HG03378 (cell line): ENCODE data around the gene FOXD1.
"Not testable (repeated sequence)": the region's sequence is repeated elsewhere in the genome, so short reads cannot be mapped to it uniquely, and the experiment has no call there.

ENCODE experiments used
- ATAC-seq: cut with Tn5 transposase; IDR thresholded peaks from one replicate; pipeline ENCODE4 v1.9.1; 2021; ENCODE audit warnings: mild to moderate bottlenecking, moderate library complexity; ENCODE audit not compliant: unreplicated experiment

Gene FOXD1

DNA sequence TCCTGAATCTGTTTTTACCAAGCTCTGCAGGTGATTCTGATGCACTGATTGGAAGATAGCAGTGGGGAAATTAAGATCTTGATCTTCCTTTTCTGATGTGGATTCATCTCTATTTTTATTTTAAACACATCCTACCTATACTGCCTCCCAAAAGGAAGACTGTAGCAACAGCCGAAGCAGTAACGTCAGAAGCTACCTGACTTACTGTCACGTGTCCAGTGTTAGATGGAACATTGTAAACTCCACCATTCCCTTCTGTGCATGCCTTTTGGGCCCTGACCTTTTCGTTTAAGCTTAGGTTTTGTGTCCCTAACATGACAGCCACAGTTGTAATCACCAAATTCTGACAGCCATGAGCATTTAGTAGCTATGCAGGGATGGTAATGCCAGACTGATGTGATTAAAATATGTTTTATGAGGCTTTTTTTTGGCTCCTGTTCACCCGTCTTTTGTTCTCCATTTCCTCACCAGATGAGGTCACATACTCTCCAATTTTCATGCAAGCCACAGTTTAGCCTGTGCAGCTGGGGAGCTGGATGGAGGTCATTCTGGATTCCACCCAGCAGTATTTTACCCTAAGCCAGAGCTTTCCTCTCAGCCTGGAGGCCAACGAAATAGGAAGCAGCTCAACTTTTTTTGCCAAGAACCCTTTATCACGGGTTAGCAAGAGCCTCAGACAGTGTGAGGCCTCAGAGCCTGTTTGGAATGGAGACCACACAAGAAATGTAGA lies 15.6 kb upstream of the FOXD1 start:
- no peak for ATAC-seq

DNA sequence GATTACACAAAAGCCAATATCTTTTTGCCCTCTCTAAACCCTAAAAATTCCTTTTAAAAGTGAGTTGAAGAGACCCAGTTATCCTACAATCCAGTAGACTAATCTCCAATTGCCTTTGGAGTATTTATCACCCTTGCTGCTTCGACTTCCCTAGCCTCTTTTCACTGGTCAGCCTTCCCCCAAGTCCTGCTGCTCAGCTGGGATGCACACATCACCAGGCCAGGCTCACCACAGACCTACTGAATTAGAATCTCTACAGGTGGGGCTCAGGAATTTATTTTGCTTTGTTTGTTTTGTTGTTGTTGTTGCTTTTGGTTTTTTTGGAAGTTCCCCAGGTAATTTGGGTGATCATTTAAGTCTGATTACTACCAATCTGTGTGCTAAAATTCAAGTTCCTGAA lies 11.6 kb upstream of the FOXD1 start:
- no peak for ATAC-seq

DNA sequence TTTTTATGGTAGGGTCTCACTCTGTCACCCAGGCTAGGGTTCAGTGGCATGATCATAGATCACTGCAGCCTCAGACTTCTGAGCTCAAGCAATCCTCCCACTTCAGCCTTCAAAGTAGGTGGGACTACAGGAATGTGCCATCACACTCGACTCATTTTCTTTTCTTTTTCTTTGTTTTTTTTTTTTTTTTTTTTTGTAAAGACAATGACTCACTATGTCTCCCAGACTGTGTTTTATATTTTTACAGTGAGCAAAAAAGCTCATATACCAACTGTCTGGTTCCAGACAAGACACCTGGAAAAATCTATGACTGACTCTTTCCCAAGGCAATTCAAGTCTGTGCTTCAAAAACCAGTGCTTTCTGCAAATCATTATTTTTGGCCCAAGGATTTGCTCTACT lies 10.8 kb upstream of the FOXD1 start:
- ATAC-seq: no peak

DNA sequence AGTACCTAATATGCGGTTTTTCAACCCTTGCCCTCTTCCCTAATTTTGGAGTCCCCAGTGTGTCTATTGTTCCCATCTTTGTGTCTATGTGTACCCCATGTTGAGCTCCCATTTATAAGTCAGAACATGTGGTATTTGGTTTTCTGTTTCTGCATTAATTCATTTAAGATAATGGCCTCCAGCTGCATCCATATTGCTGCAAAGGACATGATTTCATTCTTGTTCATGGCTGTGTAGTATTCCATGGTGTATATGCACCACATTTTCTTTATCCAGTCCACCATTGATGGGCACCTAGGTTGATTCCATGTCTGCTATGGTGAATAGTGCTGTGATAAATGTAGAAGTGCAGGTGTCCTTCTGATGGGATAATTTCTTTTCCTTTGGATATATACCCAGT lies 7.9 kb upstream of the FOXD1 start:
- not testable (repeated sequence) for ATAC-seq

DNA sequence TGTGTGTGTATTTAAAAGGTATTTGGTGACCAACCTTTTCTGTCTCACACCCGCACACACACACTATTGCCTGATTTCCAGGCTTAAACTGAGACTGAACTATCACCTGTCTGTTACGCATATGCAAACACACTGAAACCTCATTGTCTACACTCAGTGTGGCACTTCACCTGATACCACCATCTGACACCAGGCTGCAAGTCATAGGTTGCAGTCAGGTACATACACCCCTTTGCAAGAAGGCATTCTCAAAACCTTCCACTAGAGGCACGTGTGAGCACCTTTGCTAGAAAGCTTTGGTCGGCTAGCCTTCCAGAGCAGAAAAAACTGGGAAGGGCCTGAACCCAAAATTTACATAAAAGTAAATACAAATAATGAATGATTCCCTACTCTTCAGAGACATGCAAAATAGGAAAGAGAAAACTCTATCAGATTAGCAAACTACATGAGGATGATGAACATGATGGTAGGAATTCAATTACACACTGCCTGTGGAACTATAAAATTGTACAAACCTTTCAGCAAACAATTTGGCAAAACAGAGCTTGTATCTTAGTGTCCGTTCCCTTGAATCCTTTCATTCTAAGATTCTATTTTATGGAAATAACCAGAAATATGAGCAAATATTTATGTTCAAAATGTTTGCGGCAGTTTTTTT lies 5.9 kb upstream of the FOXD1 start:
- ATAC-seq: no peak

DNA sequence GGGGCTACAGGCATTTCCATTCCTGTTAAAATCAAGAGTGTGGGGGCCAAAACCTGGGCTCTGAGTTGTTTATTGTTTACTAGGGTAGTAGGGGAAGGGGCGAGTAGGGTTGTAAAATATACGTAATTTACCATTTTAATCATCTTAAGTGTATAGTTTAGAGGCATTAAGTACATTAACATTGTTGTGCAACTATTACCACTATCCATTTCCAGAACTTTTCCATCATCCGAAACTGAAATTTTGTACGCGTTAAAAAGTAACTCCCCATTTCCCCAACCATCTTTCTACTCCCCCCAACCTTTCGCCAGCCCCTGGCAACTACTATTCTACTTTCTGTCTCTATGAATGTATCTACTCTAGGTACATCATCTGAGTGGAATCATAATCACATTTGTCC lies 3.6 kb upstream of the FOXD1 start:
- no peak for ATAC-seq

DNA sequence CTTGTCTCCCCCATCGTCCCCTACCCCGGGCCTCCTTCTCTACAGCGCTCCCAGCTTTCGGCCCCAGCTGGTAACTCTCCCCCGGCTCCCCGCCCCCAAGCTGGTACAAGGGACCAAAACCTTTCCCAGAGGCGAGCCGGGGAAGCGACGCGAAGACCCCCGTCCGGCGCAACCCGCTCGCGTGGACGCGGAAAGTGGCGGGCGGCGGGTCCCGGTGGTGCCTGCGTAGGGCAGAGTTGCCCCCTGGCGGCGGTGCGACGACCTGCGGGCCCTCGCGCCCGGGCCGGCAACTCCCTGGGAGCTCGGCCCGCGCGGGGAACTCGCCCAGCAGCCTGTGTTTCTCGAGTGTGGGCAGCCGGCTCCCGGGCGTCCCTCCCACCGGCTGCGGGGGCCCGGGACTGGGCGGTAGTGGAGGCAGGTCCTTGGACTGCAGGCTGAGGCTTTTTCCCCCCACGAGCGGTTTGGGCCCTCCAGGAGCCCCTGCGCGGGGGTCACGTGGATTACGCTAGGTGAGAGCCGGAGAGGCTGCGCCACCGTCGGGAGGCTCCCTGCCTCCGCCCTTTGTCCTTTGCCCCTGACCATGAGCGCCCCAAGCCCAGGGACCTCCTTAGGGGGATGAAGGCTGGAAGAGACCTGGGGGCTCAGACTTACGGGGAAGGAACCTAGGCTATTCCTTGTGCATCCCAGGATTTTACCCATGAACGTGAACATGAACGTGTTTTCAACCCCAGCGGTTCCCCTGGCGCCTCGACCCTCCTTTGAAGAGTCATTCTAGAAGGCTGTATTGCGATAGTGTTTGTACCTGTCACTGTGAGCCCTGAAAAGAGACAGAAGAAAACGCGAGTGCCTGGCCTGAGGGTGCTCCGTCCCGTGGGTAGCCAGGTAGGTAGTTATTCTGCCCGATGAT lies 2.9 kb upstream of the FOXD1 start:
- no peak for ATAC-seq

DNA sequence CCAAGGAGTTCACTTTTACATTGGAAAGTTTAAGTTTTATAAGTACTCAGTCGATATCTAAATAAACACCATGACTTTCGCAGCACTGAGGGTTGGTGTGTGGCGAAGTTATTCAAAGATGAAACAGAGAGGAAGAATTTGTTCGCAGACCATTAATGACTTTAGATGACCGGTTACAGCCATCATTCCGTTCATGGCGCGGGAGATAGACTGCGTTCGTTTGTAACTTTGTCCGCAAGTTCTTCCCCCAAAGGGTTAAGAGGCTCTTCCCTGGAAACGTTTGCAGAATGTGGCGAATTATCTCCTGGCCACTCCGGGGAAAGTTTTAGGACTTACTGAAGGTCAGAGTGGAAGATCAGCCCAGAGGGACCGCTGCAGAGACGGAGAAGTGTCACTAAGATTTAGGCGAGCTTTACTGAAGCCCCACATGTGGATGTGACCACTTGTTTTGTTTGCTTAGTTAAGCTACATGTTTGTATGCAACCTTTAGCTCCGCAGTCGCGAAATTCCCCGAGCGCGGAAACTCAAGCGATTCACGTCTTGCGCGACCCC lies 2.2 kb upstream of the FOXD1 start:
- no peak for ATAC-seq

DNA sequence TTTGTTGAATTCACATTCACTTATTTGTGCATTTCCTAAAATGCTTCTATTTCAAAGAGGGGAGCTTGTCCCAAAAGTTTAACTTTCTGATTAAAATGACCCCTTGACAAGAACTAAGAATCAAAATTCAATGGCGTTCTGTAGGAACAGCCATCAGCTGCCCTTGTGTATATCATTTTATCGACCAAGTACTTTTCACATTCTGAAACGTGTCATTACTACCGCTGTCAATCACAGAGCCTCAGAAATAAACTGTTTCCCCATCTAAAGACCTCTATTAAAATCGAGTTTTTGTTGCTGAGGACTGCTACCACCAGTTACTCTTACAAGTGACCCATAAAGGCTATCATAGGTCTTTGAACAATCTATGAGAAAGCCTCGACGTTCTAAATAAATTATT lies 1.6 kb upstream of the FOXD1 start:
- no peak for ATAC-seq

DNA sequence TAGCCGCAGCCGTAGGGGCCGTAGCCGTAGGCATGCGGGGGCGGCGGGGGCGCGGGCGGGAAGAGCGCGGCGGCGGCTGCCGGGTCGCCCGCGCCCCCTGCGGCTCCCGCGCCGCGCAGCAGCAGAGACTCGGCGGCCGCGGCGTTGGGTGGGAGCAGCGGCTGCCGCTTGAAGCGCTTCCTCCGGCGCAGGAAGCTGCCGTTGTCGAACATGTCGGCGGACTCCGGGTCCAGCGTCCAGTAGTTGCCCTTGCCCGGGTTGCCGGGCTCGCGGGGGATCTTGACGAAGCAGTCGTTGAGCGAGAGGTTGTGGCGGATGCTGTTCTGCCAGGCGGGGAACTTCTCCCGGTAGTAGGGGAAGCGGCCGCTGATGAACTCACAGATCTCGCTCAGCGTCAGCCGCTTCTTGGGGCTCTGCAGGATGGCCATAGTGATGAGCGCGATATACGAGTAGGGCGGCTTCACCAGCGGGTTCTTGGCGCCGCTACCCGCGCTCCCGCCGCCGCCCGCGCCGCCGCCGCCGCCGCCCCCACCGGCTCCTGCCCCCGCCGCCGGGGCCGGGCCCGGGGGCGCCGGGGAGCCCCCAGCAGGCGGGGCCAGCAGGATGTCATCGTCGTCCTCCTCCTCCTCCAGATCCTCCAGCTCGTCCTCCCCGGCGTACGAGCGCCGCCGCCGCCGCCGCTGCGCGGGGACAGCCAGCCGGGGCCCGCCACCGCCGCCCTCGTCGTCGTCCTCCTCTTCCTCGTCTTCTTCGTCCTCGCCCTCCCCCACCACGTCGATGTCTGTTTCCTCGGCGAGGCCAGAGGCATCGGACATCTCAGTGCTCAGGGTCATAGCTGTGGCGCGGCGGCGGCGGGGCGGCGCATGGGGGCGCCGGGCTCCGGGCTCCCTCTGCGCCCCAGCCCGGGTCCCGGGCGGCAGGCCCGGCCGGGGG lies 781 bp downstream of the FOXD1 start:
- no peak for ATAC-seq

DNA sequence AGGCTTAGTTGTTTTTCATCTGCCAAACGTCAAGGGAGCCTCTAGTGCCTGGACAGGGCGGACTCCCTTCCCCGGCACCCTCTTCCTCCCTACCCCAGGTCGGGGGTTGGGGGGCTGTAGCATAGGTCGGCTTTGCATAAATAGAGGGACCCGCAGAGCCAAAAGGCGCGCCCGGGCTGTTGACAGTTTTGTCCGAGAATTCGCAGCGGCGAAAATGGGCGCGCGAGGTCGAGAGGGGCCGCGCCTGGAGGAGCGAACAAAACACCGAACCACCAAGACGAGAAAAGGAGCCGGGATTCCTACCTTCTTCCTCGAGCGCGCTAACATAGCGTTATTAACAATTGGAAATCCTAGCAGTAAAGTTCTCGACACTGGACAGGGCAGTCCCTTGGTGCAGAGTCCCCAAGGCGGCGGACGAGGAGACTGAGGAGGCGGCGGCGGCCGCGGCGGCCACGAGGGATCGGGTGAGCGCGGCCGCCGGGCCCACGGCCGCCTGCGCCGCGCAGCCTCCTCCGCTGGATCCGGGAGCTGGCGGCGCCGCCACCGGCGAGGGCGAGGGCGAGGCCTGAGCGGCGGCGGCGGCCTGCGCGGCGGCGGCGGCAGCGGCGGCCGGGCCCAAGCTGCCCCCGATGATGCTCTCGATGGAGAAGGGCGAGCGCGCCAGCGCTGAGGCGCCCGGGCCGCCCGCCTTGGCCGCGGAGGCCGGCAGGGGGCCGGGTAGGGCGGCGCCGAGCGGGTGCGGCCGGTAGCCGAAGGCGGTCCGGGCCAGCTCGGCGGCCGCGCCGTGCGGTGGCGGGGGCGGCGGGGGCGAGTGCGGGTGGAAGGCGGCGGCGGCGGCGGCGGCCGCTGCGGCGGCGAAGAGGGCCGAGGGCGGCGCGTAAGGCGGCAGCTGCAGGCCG lies 1.7 kb downstream of the FOXD1 start:
- no peak for ATAC-seq

DNA sequence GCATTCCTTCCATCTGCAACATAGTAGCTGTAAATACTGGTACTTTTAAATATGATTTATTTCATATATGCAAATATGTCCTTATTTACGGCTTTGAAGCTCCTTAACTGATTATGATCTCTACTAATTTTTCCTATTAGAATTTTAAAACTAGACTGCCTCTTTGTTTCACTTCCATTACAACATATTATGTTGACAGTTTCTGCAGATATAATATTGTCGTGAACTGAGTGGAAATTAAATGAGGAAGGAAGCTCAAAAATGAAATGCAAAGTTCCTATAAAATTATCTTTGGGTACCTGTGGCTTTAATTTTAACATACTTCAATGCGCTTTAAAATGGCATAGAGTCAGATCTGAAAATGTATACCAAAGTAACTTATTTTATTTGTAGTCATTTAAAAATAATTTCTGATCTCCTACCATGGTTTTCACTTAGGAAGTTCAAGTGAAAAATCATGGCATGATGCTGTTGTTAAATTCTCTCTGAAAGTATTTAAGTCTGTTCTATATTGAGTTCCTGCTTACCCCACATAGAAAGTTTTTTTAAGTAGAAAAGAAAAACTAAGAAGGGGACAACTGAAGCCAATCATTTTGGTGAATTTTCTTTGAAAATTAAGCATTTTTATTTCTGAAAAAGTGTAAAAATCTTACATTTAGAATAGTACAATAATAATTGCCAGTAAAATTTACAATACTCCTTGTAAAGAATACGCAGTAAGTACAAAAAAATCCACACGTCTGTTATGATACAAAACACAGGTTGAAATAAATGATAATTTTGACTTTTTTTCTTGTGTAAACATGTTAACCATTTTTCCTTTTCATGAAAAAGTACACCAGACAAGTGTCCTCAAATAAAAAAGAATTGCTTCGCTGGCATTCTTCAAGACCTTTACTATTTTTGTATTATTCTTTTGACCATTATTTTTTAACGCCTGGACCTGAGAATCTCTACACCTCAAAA lies 2.6 kb downstream of the FOXD1 start:
- no peak for ATAC-seq

DNA sequence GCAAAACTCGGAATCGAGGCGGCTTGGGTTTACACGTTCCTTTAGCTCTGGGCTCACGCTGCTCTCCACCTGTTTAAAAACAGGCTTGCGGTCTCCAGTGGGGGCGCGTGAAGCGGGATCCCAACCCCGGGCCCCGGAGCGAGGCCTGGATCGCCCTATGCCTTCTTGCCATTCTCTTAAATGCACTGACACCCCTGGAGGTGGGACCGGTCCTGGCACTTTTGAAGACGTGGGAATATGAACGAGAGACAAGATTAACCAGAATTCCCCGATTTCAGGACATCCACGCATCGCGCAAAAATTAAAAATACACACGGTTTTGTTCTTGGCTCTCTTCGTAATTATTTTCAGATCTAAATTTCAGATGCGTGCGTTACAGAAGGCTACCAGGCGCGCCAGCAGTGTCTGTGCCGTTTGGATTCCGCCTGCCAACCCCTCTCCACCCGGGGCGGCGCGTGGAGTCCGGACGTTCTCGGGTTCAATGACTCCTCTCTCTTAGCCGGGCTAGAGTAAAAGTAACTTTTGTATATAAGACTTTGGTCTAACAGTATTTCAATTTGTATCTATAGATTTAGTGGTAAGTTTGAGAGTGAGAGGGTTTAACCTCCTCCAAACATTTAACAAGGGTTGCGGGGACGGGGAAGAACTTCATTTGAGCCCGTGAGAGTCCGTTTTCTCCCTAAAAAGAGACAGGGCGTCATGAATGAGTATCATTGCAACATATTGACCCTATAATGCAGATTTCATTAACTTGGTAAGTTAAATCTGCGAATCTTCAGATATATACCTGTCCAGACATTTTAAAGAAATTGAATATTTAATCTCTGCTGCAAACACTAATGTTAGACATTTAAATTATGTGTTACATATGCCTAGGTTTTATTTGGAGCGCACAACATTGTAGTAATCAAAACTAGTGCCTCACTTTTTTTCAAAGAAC lies 3.8 kb downstream of the FOXD1 start:
- no peak for ATAC-seq

DNA sequence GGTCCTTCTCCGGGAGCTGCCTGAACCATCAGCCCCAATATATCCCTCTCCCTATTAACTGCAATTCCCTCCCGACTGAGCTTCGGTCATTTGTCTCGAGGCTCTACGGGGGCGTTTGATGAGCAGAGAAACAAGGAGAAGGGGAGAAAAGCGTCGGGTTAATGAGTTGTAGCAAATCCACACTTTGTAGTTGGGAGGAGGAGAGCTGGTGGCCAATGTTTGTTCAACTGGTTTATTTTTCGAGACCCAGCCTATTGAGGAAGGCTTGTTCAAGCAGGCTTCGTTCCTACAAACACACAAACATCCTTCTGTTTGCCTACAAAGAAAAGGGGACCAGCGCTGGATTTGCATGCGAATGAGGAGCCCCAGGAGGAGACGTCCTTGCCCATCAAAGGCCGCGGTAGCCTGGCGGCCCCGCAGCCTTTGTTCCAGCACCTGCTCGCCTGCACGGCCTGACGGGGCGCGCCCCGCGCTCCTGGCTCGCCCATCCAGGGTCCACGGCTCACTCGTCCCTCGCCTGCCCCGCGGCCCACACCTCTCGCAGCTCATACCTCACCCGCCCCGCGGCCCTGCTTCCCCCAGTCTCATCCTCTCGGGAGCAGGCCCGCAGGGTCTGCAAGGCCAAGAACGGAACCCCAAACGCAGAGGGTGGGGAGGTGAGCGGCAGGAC lies 4.6 kb downstream of the FOXD1 start:
- ATAC-seq: no peak

DNA sequence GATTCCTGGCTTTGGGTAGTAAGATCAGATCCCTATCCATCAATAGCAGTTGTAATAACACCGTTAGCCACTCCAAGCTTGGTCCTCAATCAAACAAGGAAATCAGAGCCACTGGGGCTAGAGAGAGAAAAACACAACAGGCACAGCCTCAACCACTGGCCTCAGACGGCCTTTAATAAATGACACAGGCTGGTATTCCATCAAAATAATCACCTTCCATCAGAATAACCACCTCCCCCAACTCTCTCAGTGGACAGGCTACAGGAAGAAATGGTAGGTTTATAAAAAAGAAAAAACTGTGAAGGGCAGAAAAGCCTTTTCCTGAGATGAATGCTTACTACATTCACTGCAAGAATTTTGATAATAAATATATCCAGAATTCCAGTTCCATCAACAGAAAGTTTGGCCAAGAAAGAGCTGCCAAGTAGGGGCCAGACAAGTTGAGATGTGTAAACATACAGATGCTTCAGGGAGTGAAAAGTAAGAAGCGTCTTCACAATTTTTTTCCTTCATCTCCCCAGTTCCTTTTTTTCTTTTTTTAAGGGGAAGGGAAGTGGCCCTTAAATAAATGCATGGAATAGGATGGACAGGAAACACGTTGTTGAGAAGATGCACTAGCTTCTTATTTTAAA lies 5.5 kb downstream of the FOXD1 start:
- no peak for ATAC-seq

DNA sequence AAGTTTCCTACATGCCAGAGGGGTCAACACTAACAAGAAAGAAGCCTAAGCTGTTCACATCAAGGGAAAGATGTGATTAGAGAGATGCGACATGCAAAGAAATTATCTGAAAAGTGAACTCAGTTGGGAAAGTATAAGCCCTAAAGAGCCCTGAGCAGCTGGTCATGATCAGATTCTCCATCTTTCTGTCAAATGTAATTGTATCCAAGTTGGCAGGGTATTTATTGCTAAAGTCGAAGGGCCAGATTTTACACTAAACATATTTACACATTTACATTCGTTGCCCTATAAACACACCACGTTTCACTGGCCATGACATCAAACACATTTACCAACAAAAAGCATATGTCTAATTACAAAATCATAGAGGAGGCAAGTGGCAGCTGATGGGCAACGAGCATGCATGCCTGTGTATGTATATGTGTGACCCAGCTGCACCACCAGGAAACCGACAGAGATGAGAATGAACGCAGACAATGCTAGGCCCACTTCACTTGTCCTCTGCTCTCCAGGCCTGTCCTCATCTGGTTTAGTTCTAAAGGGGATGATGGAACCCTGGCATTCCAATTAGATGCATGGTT lies 6.3 kb downstream of the FOXD1 start:
- ATAC-seq: no peak
